SJCRH30 (cell line): Measurements from ENCODE around the gene MANF. TPM values are rescaled to one million over a fixed set of nuclear protein-coding genes. Genes with fewer than 3 reads are reported as not detected.
"Not testable (repeated sequence)": the region's sequence is repeated elsewhere in the genome, so short reads cannot be mapped to it uniquely, and the experiment has no call there.

Experiments used
- DNase-seq, 2 experiments: peaks; one replicate each; pipeline ENCODE4 v3.0.0-alpha.2; 2015 to 2020
- H3K27ac ChIP-seq: fragments of 250-450 bp; sonication (Bioruptor Pico); 2 replicates; pipeline ENCODE4 v1.5.1; 2020; ENCODE audit warnings: mild to moderate bottlenecking, moderate library complexity
- H3K27me3 ChIP-seq: fragments of 250-450 bp; sonication (Bioruptor Pico); 2 replicates; pipeline ENCODE4 v1.5.1; 2020; ENCODE audit warnings: mild to moderate bottlenecking, moderate library complexity
- H3K36me3 ChIP-seq: fragments of 250-450 bp; sonication (Bioruptor Pico); 2 replicates; pipeline ENCODE4 v1.5.1; 2020; ENCODE audit warnings: mild to moderate bottlenecking, moderate library complexity
- H3K4me1 ChIP-seq: fragments of 250-450 bp; sonication (Bioruptor Pico); 2 replicates; pipeline ENCODE4 v1.5.1; 2020; ENCODE audit warnings: mild to moderate bottlenecking, moderate library complexity
- H3K4me3 ChIP-seq: fragments of 250-450 bp; sonication (Bioruptor Pico); 2 replicates; pipeline ENCODE4 v1.5.1; 2020; ENCODE audit warnings: mild to moderate bottlenecking, moderate library complexity
- H3K9me3 ChIP-seq: fragments of 250-450 bp; sonication (Bioruptor Pico); replicated peaks from 2 replicates; pipeline ENCODE4 v1.5.1; 2020; ENCODE audit warnings: mild to moderate bottlenecking, moderate library complexity
- total RNA-seq: library from RNA; depleted of rRNA; stranded (reverse); fragments of >200 nt; shearing (Covaris generic); gene quantifications from 2 replicates; pipeline ENCODE4 v1.2.3, GENCODE V29; 2014

Gene MANF
- total RNA-seq, 1 experiment from 2014 or later: 101 TPM

DNA sequence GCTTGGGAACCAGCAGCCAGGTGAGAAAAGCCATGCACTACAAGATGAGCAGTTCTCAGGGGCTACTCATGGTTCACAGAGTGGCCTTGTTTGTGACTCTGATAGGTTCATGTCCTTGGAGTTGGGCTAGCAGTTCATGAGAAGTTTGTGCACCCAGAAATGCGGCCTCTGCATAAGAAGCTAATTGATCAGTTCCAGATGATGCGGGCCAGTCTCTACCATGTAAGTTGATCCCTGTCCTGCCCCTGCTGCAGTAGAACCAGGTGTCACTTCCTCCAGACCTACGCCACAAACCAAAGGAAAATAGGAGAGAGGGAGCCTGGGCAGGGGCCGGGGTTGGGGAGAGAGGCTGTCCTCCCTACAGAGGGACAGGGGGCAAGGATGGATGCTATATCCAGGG, 27.2 kb upstream of the MANF start:
- H3K27me3 ChIP-seq: no peaks in the 10 kb centered on the region
- H3K9me3 ChIP-seq: no peaks in the 10 kb centered on the region
- no peak for DNase-seq
- no peak overlapping the region for H3K4me3 ChIP-seq
- H3K4me1 ChIP-seq: no peaks in the 10 kb centered on the region
- no peaks in the 10 kb centered on the region for H3K36me3 ChIP-seq
- no peak overlapping the region for H3K27ac ChIP-seq

DNA sequence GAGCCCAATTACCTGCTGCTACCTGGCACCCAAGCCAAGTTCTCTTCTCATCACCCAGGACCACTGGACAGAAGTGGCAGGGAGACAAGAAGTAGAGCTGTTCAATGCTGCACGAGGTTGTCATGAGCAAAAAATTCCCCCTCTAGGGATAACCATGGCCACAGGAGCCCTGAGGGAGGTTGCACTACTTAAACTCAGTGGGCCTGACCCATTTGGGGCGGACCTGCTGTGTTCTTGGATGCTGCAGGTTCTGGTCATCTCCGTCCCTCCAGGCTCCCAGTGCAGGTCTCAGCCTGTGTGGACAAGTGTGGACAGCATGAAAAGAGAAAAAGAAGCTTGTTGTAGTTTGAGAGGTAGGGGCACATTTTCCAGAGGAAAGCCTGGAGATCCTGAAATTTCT, 26.1 kb upstream of the MANF start:
- no peaks in the 10 kb centered on the region for H3K4me1 ChIP-seq
- H3K27ac ChIP-seq: no peak overlapping the region
- no peak overlapping the region for H3K4me3 ChIP-seq
- DNase-seq: no peak
- H3K36me3 ChIP-seq: no peaks in the 10 kb centered on the region
- no peaks in the 10 kb centered on the region for H3K27me3 ChIP-seq
- H3K9me3 ChIP-seq: peaks cover 3% of the 10 kb centered on the region; the same call in 1 of the 2 replicates

DNA sequence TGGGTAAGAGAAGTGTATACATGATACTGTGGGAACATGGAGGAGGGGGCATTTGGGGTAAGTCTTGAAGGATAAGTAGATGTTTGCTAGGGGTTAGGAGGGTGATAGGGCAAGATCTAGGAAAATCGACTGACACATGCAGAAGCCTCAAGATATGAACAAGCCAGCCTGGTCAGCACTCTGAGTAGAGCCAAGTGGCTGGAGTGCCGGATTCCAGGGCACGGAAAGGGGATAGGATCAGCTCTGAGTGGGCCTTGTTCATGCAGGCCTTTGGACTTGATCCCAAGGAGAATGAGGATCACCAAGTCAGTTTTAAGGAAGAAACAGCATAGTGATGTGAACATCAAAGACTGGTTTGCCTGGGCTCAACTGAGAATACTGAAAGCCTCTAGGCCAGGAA, 24.3 kb upstream of the MANF start:
- H3K4me1 ChIP-seq: no peaks in the 10 kb centered on the region
- H3K36me3 ChIP-seq: no peaks in the 10 kb centered on the region
- H3K4me3 ChIP-seq: no peak overlapping the region
- H3K27me3 ChIP-seq: no peaks in the 10 kb centered on the region
- peaks cover 5% of the 10 kb centered on the region; the same call in 1 of the 2 replicates for H3K9me3 ChIP-seq
- DNase-seq: no peak
- H3K27ac ChIP-seq: no peak overlapping the region

- H3K27ac ChIP-seq: no peak overlapping the region
- no peaks in the 10 kb centered on the region for H3K36me3 ChIP-seq
- peaks cover 5% of the 10 kb centered on the region; the same call in 1 of the 2 replicates for H3K9me3 ChIP-seq
- H3K4me3 ChIP-seq: no peak overlapping the region
- H3K4me1 ChIP-seq: no peaks in the 10 kb centered on the region
- DNase-seq: no peak
- no peaks in the 10 kb centered on the region for H3K27me3 ChIP-seq
Measured at GRCh38 chr3:51361746-51362145, 23.3 kb upstream of the MANF start.

- no peak overlapping the region for H3K27ac ChIP-seq
- no peaks in the 10 kb centered on the region for H3K36me3 ChIP-seq
- no peak overlapping the region for H3K4me3 ChIP-seq
Measured at GRCh38 chr3:51362476-51362875, 22.6 kb upstream of the MANF start.

GRCh38 chr3:51368276-51368675, 16.8 kb upstream of the MANF start:
- not testable (repeated sequence) for H3K27me3 ChIP-seq, H3K9me3 ChIP-seq, H3K4me1 ChIP-seq, DNase-seq, H3K27ac ChIP-seq, H3K36me3 ChIP-seq, H3K4me3 ChIP-seq

More at GRCh38 chr3:51362476-51362875, 22.6 kb upstream of the MANF start:
- Histone ChIP-seq H3K9me3 (peaks cover 7% of the 10 kb centered on the region; the same call in 1 of the 2 replicates), H3K4me1 (no peaks in the 10 kb centered on the region), H3K27me3 (no peaks in the 10 kb centered on the region)
- no peak for DNase-seq

DNA sequence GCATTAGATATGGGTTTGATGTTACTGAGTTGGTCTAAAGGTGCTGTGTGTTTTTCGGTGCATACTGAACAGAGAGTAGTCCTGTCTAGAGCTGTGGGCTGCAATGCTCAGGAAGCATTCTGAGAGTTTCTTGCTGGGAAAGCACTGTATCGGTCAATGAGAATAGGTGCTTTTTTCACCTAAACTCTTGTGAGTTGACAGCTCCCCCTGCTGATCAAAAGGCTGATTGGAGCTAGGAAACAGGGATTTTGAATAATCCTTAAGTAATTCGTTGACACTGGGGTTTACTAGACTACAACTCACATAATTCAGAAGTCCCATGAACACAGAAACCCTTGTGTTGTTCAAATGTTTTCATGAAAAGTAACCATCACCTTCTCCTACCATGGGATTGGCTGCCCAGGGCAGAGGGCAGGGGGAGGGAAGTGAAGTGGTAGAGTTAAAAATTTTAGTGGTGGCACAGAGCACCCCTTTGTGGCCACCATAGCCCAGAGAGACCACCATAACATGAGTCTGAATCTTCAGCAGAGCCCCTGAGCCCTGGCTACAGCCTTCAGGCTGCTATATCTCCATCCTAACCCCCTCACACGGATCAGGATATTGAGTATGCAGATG, 13.0 kb upstream of the MANF start:
- 0 out of 2 replicates have a peak, but pooled peaks cover 5% of the 10 kb centered on the region for H3K9me3 ChIP-seq
- H3K4me3 ChIP-seq: no peak overlapping the region
- no peaks in the 10 kb centered on the region for H3K4me1 ChIP-seq
- no peak overlapping the region for H3K27ac ChIP-seq
- peaks cover 6% of the 10 kb centered on the region; the same call in 1 of the 2 replicates for H3K27me3 ChIP-seq
- peak; percentile 52 to 73 for DNase-seq
- H3K36me3 ChIP-seq: no peaks in the 10 kb centered on the region

- no peaks in the 10 kb centered on the region for H3K36me3 ChIP-seq
- peaks cover under 1% of the 10 kb centered on the region; the same call in 1 of the 2 replicates for H3K4me1 ChIP-seq
- H3K27me3 ChIP-seq: peaks cover 6% of the 10 kb centered on the region; the same call in 1 of the 2 replicates
- no peak overlapping the region for H3K4me3 ChIP-seq
- no peaks in the 10 kb centered on the region for H3K9me3 ChIP-seq
- DNase-seq: no peak
- no peak overlapping the region for H3K27ac ChIP-seq
Measured at GRCh38 chr3:51373658-51374421, 11.3 kb upstream of the MANF start.

DNA sequence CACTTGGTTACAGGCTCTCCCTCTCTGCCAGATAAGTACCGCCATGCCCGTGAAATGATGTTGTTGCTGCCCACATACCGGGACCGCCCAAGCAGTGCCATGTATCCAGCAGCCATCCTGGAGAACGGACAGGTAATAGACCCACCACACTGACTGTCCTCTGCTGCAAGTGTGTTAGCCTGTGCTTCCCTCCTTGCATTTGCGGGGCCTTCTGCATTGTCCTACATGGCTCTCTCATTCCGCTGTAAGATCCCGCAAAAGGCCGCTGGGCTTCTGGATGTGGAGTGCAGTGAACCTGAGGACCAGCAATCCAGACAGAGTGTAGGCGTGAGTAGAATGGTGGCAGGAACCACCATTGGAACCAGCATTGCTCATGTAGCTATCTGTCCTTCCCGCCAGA, 10.6 kb upstream of the MANF start:
- DNase-seq: no peak
- Histone ChIP-seq H3K9me3 (no peaks in the 10 kb centered on the region), H3K27ac (no peak overlapping the region), H3K27me3 (peaks cover 6% of the 10 kb centered on the region; the same call in 1 of the 2 replicates), H3K4me3 (no peak overlapping the region), H3K4me1 (peaks cover 5% of the 10 kb centered on the region), H3K36me3 (no peaks in the 10 kb centered on the region)

GRCh38 chr3:51375136-51375535, 10.0 kb upstream of the MANF start:
- H3K36me3 ChIP-seq: no peaks in the 10 kb centered on the region
- no peak overlapping the region for H3K27ac ChIP-seq
- peaks cover 10% of the 10 kb centered on the region for H3K4me1 ChIP-seq
- no peaks in the 10 kb centered on the region for H3K9me3 ChIP-seq
- peaks cover 6% of the 10 kb centered on the region; the same call in 1 of the 2 replicates for H3K27me3 ChIP-seq
- no peak for DNase-seq
- no peak overlapping the region for H3K4me3 ChIP-seq

- Histone ChIP-seq H3K4me3 (no peak overlapping the region), H3K36me3 (no peaks in the 10 kb centered on the region), H3K27me3 (peaks cover 6% of the 10 kb centered on the region; the same call in 1 of the 2 replicates), H3K27ac (no peak overlapping the region), H3K9me3 (no peaks in the 10 kb centered on the region), H3K4me1 (peaks cover 10% of the 10 kb centered on the region)
- DNase-seq: no peak
Measured at GRCh38 chr3:51375571-51375970, 9.5 kb upstream of the MANF start.

DNA sequence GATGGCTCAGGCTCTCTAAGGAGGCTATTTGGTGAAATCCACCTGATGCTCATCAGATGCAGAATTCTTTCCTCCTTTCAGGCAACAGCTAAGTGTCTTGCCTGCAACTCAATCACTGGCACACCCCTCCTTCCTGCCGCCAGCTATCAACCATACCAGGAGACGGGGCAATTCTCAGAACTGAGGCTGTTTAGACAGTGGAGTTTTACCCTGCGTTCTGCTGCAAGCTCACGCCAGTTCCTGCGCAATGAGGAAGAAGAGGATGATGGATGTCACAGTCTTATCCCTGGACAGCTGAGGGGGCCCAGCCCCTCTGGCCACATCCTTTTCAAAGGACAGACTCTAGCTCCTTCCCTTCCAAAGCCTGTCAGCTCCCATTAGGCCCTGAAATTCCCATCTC, 7.0 kb upstream of the MANF start:
- Histone ChIP-seq H3K9me3 (no peaks in the 10 kb centered on the region), H3K4me3 (no peak overlapping the region), H3K27me3 (peaks cover 6% of the 10 kb centered on the region; the same call in 1 of the 2 replicates), H3K36me3 (no peaks in the 10 kb centered on the region), H3K4me1 (peaks cover 10% of the 10 kb centered on the region), H3K27ac (no peak overlapping the region)
- no peak for DNase-seq

- no peaks in the 10 kb centered on the region for H3K9me3 ChIP-seq
- no peak for DNase-seq
- H3K36me3 ChIP-seq: no peaks in the 10 kb centered on the region
- H3K4me1 ChIP-seq: peaks cover 12% of the 10 kb centered on the region
- H3K27ac ChIP-seq: no peak overlapping the region
- peaks cover 6% of the 10 kb centered on the region; the same call in 1 of the 2 replicates for H3K27me3 ChIP-seq
- H3K4me3 ChIP-seq: no peak overlapping the region
Measured at GRCh38 chr3:51378726-51379125, 6.4 kb upstream of the MANF start.

GRCh38 chr3:51379301-51379700, 5.8 kb upstream of the MANF start:
- H3K4me1 ChIP-seq: peaks cover 13% of the 10 kb centered on the region
- peaks cover 6% of the 10 kb centered on the region; the same call in 1 of the 2 replicates for H3K27me3 ChIP-seq
- H3K27ac ChIP-seq: peak overlapping the region; percentile 23; the same call in 1 of the 2 replicates
- DNase-seq: peak; percentile 52 to 59
- no peaks in the 10 kb centered on the region for H3K36me3 ChIP-seq
- H3K9me3 ChIP-seq: no peaks in the 10 kb centered on the region
- no peak overlapping the region for H3K4me3 ChIP-seq

DNA sequence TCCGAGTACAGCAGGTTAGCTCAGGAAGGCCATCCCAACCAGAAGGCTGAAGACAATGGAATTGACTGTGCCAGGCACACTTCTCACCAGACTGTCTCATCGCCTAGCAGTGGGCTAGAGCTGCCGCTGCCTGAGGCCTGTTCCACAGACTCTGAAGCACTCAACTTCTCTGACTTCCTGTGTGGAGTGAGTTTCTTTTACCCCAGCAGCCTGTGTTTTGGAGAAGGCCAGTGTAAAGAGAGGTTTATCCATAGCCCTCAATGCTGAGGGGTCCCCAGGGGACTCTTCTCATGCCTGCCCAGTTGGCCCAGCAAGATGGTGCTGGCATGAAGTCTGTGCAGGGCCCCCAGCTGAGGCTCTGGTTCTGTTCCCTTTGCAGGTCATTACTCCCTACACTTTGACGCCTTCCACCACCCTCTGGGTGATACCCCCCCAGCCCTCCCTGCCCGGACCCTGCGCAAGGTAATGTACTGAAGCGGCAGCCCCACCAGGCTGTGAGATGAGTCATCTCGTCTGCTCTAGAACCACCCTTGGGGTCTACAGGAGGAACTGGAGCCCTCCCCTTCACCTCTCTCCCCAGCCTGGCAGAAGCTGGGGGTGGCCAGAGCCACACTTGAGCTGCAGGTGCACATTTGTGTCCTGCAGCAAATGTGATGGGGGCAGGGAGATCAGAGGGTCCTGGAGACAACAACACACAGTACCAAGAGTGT, 5.2 kb upstream of the MANF start:
- DNase-seq: no peak
- H3K4me1 ChIP-seq: peaks cover 13% of the 10 kb centered on the region

More for the DNA sequence above, 5.2 kb upstream of the MANF start:
- Histone ChIP-seq H3K4me3 (no peak overlapping the region), H3K36me3 (no peaks in the 10 kb centered on the region), H3K9me3 (no peaks in the 10 kb centered on the region), H3K27me3 (peaks cover 6% of the 10 kb centered on the region; the same call in 1 of the 2 replicates), H3K27ac (peak overlapping the region; percentile 23; the same call in 1 of the 2 replicates)
